GM19324 (cell line): Measurements from ENCODE around the gene PPP1R14D.
"Not testable (repeated sequence)": the region's sequence is repeated elsewhere in the genome, so short reads cannot be mapped to it uniquely, and the experiment has no call there.

Source experiments
- ATAC-seq: cut with Tn5 transposase; IDR thresholded peaks from one replicate; pipeline ENCODE4 v1.9.1; 2021; ENCODE audit warnings: mild to moderate bottlenecking, moderate library complexity; ENCODE audit not compliant: unreplicated experiment, low FRiP score

PPP1R14D gene, protein sequence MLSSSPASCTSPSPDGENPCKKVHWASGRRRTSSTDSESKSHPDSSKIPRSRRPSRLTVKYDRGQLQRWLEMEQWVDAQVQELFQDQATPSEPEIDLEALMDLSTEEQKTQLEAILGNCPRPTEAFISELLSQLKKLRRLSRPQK

DNA sequence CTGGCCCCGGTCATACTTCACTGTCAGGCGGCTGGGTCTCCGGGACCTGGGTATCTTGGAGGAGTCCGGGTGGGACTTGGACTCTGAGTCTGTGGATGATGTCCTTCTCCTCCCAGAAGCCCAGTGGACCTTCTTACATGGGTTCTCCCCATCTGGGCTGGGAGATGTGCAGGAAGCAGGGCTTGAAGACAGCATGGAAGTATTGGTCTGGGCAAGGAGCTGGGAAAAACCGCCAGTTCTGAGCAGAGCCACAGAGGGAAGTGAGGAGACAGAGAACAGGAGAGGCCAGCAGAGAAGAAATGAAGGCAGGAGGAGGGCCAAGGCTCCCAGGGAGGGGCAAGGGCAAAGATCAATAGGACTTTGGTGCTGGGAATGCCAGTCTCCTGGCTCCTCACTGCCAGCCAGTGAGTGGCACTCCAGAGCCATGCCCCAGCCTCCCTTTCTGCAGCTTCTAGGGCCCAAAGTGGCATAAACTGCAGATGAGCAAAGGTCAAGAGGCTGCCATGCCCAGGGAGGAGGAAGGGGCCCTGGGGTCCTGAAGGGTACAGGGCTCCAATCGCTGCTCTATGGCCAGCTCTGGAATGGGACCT, at the start of gene PPP1R14D:
Gene PPP1R14D (minus strand): TSS at position 262 of the 590 bp plus-strand sequence. CDS start 67 bp downstream, at position 195.
- no peak for ATAC-seq

DNA sequence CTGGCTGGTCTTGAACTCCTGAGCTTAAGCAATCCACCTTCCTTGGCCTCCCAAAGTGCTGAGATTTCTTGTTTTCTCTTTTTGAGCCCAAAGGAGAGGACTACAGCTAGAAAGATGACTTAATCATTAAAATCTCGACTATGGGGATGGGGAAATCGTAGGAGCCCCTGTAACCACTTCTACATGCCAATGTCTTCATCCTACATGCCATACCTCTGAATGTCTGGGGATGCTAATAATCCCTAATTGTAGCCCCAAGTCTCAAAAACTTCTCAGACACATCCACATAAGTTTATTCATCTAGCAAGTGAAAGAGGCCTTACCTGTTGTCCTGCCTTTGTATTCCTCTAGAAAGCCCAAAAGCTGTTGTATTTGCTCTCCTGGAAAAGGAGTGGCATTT, 49.2 kb upstream of the PPP1R14D start:
- no peak for ATAC-seq

DNA sequence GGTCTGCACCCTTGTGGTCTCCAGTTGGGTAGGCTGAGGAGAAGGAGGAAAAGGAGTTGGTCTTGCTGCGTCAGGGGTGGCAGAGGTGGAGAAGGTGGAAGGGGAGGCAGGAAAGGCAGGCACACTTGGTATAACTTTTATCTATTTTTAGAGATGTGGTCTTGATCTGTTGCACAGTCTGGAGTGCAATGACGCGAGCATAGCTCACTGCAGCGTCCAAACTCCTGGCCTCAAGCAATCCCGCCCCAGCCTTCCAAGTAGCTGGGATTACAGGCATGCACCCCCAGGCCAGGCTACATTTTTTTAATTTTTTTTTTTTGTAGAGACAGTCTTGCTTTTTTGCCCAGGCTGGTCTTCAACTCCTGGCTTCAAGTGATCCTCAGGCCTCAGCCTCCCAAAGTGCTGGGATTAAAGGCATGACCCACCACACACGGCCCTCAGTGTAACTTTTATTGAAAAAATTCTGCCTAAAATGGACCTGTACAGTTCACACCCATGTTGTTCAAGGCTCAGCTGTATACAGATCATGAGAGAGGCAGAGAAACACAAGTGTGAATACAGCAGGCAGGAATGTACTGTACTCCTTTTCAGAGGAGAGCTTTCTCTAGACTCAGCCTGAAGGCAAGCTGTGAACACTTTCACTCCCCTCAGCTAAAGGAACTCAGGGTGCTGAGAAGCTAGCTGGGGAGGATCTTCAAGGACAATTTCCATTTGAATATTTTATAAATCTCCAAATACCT, 47.7 kb upstream of the PPP1R14D start:
- no peak for ATAC-seq

DNA sequence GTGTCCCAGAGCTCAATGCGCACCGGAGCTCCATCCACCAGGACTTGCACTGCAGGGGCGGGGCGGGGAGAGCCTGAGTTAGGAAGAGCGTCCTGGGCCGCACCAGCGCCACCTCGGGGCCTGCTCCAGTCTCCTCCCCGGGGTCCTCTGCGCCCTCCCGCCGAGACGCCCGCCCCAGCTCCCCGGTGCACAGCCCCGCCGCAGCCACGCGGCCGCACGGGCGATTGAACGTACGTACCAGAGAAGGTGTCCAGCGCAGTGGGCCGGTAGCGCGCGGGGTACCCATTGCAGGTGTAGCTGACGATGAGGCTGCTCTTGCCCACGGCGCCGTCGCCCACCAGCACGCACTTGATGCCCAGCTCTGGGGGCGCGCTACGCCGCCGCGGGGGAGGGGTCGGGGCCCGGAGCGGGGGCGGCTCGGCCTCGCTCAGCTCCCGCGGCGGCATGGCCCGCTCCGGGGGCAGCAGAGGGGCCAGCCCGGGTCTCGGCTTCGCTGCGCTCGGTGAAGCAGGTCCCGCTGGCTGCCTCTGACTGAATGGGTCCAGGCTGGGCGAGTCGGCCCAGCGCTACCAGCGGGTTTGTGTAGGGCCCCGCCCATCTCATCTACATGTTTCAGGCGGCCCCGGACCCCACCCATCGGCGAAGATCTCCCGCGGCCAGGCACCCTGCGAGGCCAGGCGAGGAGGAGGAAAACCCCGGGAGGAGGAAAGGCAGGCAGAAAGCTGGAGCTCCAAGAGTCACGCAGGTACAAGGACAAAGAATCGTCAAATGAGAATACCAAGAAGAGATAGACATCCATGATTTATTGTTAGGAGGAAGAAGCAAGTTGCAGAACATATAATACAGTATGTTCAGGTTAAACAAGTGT, 45.4 kb upstream of the PPP1R14D start, which contains the start of gene RHOV:
Gene RHOV (minus strand): TSS at position 541 of the 868 bp plus-strand sequence. CDS start 95 bp downstream, at position 446.
- ATAC-seq = peak; percentile 55

DNA sequence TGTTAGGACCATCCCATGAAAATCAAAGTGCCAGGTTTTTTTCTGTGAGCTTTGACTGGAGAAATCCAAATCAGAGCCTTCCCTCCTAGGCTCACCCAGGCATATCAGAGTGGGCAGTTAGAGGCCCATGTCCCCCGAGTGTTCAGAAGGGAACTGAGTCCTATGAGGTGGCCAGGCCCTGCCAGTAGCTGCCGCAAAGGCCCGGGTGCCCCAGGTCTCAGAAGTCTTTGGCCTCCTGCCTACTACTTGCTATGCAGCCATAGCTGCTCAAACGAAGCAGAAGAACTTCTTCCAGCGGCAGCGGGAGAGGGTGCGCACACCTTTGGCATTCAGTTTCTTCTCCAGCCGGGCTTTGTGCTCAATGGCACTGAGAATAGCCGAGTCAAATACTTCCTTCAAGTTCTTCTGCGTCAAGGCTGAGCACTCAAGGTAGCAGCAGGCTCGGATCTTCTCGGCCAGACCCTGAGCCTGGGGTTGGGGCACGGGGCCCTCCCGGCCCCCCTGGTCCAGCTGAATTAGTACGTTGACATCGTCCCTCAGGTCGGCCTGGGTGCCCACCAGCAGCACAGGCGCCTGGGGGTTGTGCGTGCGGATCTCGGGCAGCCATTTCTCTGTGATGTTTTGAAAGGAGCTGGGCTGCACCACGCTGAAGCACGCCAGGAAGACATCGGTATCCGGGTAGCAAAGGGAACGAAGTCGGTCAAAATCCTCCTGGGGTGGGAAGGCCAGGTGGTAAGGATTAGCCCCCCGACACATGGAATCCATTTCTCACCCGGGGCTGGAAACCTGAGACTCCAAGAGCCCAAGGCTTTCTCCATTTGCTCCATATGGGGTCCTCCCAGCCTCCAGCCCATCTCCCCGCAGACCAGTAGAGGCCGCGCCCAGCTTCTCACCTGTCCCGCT, 44.5 kb upstream of the PPP1R14D start:
- no peak for ATAC-seq

DNA sequence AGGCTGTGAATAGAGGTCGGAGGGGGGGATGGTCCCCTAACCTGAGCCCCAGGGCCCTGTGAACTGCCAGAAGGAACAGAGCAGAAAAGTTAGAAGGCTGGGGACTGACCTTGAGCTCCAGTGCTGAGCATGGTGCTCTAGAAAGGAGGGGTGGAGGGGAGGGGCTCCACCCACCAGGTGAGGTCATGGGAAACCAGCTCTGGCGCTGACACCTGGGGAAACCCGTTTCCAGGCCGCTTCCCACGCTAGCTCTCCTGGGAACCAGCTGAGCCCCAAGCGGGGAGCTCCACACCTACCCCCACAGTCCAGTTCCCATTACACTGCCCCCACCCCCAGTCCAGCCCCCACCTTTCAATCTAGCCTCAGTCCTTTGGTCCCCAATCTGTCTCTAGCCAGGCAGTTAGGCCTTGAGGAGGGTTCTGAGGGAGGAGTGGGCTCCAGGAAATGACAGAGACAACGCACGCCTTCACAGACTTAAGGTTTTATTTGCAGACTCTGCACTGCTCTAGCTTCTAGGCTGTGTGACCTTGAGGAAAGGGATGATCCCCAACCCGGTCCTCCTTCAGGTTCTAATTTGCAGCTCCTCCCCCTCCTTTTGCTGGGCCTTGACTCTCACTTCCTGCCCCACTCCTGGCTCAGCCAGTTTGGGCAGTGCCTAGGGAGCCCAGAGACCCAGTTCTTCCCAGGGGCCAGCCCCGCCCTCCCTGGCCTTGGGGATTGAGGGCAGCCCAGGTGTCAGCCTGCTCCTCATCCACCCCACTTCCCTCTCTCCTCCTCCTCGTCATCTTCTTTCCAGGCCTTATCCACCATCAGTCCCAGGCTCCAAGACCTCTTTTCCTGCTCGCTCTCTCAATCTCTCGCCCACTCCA, 43.5 kb upstream of the PPP1R14D start:
- no peak for ATAC-seq

DNA sequence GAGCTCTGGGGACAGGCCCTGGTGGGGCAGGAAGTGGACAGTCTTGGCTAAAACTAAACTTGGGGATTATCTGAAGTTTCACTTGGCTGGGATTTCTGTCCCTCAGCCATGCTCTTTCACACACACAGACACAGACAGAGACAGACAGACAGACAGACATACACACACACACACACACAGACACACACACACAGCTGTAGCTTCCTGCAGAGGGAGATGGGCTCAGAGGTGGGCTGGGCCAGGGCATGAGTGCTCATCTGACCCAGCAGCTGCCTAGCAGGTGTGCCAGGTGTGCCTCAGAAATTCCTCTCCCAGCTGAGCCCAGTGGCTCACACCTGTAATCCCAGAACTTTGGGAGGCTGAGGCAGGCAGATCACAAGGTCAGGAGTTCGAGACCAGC, 42.2 kb upstream of the PPP1R14D start:
- ATAC-seq = no peak

DNA sequence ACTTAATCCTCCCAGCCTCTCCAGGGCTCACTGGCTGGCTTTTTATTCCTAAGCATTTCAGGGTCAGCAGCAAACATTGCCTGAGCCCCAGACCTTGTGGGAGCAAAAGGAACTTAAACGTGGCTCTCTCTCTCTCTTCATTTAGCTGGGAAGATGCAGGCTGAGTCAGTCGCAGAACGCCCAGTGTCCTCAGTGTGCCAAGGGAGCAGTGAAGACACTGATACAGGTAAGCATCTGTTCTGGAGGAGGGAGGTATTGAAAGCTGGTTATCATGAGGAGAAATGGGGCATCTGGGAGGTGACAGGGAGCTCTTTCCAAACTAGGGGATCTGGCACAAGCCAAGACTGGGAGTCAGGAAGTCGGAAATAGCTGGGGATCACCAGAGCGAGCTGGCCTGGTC, 41.2 kb upstream of the PPP1R14D start:
- no peak for ATAC-seq

DNA sequence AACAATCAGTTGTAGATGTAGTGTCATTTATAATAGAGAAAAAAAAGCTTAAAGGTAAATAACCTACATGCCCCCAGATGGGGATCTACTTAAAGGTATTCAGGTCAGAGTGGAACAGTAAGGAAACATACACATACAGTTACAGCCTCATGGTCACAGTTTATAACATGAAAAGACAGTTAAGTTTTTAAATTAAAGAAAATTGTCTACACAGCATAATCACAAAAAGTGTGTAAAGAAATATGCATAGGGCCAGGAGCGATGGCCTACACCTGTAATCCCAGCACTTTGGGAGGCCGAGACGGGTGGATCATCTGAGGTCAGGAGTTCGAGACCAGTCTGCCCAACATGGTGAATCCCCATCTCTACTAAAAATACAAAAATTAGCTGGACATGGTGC, 38.7 kb upstream of the PPP1R14D start:
- ATAC-seq = no peak

DNA sequence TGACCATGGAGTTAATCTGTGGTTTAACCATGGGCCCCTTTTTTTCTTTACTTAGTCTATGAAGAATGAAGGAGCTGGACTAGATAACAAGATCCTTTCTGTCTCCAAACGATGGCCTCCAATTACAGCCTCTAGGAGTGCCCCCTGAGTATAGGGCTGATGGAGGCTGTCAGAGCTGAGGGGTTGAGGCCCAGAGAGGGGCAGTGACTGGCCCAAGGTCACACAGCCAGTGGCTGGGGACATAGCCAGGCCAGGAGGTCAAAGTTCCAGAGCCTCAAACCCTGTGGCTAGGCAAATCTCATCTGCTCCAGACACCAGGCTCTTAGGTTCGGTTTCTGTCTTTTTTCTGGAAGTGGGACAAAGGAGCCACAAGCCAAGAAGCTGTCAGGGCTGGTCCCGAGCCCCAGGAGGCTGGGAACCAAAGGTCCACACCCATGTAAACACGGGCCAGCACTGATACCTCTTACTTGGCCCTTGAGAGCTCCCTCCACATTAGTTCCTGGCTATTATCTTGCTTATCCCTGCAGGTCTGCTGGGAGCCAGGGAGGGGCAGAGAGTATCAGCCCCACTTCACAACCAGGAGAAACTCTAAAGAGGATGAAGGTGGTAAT, 35.3 kb upstream of the PPP1R14D start:
- ATAC-seq = no peak

DNA sequence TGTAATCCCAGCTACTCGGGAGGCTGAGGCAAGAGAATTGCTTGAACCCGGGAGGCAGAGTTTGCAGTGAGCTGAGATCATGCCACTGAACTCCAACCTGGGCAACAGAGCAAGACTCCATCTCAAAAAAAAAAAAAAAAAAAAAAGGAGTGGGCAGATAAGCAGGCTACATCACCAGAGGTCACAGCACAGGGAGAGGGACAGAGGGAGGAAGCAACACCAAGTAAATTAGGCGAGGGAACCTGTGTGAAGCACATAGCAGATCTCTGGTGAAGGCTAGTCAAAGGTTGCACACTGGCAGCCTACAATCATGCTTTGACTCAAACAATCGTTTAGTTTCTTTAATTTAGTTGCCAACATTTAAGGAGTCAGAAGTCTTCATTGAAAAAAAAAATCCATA, 32.6 kb upstream of the PPP1R14D start:
- not testable (repeated sequence) for ATAC-seq

DNA sequence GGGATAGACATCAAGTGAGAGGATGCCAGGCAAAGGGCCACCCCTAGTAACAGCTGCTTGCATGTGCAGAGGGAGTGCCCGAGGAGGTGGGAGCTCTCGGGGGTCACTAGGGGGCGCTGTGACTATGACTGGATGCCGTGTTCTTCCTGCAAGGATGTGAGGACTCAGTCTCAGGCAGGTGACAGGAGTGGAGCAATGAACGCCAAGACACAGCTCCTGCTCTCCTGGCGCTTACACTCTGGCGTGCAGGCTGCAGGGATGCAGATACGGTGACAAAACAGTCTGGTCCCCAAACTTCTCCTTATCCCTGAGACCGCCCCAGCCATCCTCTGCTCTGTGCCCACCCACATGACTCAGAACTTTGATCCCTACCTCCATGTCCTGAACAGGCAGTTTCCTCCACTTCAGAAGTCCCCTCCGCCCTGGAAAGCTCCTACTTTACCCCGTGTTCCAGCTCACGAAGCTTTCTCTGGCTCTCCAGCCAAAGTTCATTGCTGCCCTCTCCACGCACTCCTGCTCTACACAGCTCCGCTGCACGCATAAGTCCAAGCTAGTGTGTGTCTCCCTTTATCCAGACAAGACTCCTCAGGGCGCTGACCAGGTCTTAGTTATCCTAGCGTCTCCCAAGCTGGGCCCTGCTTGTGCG, 30.8 kb upstream of the PPP1R14D start:
- no peak for ATAC-seq

DNA sequence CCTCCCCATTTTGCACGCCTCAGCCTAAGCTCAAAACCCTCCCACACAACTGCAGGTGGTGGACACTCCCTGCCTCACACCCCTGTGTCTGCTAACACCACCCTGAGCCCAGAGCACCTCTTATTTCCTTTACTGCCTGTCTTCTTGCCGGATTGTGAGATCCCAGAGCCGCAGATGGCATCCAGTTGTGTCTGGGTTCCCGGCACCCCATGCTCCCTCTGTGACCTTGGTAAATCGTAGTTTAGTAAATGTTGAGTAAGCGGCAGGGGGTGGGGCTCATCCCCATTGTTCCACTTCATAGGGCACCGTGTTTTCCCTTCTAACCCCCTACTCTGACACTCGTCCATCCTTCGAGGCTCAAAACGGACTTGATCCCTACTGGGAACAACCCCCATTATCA, 30.2 kb upstream of the PPP1R14D start:
- no peak for ATAC-seq

DNA sequence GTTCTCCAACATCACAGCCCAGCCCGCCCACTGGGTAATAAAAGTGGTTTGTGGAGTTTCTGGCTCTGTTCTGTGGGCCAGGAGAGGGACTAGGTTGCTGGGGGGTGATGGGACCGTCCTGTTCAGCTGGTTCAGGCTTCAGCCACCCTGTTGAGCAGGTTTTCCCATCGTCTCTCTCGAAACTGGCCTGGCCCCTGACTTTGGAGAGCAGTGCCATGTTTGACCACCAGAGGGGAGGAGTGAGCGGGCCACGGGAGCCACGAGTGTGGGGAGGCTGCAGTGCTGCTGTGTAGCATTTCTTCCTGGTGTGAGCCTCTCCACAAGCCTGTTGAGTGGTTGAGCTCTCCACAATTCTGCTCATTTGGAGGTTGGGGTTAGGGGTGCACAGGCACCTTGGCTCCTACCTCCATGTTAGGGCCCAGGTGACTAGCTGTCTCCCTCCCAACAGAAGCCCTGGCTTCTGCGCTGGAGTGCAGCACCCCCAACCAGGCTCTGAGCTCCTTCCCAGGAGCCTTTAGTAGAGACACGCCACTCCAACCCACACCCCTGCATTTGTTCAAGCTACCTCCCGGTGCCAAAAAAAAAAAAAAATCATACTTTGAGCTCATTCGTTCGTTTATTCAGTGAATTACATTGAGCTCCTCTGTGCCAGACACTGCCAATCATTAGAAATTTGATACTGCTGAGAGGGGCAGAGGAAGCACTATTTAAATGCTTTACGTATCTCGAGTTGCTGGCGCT, 29.3 kb upstream of the PPP1R14D start:
- ATAC-seq = no peak

DNA sequence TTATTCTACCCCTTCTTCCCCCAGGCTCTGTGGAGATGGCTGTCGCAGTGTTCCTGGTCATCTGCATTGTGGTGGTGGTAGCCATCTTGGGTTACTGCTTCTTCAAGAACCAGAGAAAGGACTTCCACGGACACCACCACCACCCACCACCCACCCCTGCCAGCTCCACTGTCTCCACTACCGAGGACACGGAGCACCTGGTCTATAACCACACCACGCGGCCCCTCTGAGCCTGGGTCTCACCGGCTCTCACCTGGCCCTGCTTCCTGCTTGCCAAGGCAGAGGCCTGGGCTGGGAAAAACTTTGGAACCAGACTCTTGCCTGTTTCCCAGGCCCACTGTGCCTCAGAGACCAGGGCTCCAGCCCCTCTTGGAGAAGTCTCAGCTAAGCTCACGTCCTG, 28.2 kb upstream of the PPP1R14D start:
- ATAC-seq = no peak

DNA sequence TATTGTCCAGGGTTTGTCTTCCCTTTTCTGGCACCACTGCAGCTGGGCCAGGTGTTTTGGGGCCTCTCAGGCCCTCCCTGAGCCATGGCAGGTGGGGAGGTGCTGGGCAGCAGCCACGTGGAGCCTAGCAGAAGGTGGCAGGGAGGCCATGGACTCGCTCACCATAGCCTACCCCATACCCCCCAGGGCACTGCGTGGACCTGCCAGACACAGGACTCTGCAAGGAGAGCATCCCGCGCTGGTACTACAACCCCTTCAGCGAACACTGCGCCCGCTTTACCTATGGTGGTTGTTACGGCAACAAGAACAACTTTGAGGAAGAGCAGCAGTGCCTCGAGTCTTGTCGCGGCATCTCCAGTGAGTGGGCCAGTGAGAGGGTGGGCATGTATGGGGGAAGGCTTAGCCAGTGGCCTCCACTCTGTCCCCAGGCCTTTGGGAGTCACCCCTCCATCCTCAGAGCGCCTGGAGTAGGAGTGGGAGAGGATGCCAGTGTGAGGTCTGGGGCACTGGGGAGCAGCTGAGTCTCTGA, 27.3 kb upstream of the PPP1R14D start:
- ATAC-seq = no peak

DNA sequence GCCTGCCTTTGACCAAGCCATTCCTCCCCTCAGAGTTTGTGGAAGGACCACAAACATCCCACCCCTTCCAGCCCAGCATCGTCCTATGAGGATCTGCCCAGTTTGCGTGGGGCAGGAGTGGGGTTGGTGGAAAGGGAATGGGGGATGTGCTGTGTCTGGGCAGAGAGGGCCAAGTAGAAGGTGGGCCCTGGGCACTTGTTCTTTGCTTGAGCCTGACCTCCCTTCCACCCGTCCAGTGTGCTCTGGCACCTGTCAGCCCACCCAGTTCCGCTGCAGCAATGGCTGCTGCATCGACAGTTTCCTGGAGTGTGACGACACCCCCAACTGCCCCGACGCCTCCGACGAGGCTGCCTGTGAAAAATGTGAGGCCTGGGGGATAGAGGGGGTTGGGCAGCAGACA, 25.7 kb upstream of the PPP1R14D start:
- ATAC-seq = no peak
